Hepatocyte (in vitro differentiated cells): ENCODE data around the gene TTLL4. TPM values are rescaled to one million over a fixed set of nuclear protein-coding genes. Genes with fewer than 3 reads are reported as not detected.

ENCODE experiments used
- DNase-seq: peaks from one replicate; pipeline ENCODE4 v3.0.0-alpha.2; 2016; ENCODE audit warnings: low spot score
- H2AFZ ChIP-seq: fragments of 200-600 bp; sonication (generic); 2 replicates; pipeline ENCODE4 v1.6.0; 2016; ENCODE audit warnings: antibody characterized with exemption, mild to moderate bottlenecking
- H3K27ac ChIP-seq: fragments of 200-600 bp; sonication (generic); 2 replicates; pipeline ENCODE4 v1.5.1; 2016; ENCODE audit warnings: mild to moderate bottlenecking
- H3K27me3 ChIP-seq: fragments of 200-600 bp; sonication (generic); 2 replicates; pipeline ENCODE4 v1.6.1; 2016
- H3K36me3 ChIP-seq: fragments of 200-600 bp; sonication (generic); replicated peaks from 2 replicates; pipeline ENCODE4 v1.5.1; 2016; ENCODE audit warnings: low read depth; ENCODE audit not compliant: insufficient read depth
- H3K4me1 ChIP-seq: fragments of 200-600 bp; sonication (generic); 2 replicates; pipeline ENCODE4 v1.5.1; 2016; ENCODE audit warnings: mild to moderate bottlenecking, moderate library complexity; ENCODE audit not compliant: insufficient read depth
- H3K4me2 ChIP-seq: fragments of 200-600 bp; sonication (generic); 2 replicates; pipeline ENCODE4 v1.6.0; 2016
- H3K4me3 ChIP-seq: fragments of 200-600 bp; sonication (generic); 2 replicates; pipeline ENCODE4 v1.5.1; 2016; ENCODE audit warnings: mild to moderate bottlenecking
- H3K79me2 ChIP-seq: fragments of 200-600 bp; sonication (generic); 2 replicates; pipeline ENCODE4 v1.6.0; 2017; ENCODE audit warnings: mild to moderate bottlenecking
- H3K9me2 ChIP-seq: fragments of 200-600 bp; sonication (generic); replicated peaks from 2 replicates; pipeline ENCODE4 v1.6.0; 2017; ENCODE audit warnings: mild to moderate bottlenecking; ENCODE audit not compliant: insufficient read depth
- H3K9me3 ChIP-seq: fragments of 200-600 bp; sonication (generic); 2 replicates; pipeline ENCODE4 v1.5.1; 2016; ENCODE audit warnings: low read depth, mild to moderate bottlenecking
- H4K20me1 ChIP-seq: fragments of 200-600 bp; sonication (generic); 2 replicates; pipeline ENCODE4 v1.6.0; 2016; ENCODE audit warnings: mild to moderate bottlenecking; ENCODE audit not compliant: insufficient read depth, poor library complexity, severe bottlenecking
- CTCF ChIP-seq: fragments of 200-600 bp; sonication (generic); IDR thresholded peaks from 2 replicates; pipeline ENCODE4 v1.5.1; 2016; ENCODE audit warnings: antibody characterized with exemption, mild to moderate bottlenecking; ENCODE audit not compliant: poor library complexity
- EZH2 ChIP-seq: fragments of 200-600 bp; sonication (generic); IDR thresholded peaks from 2 replicates; pipeline ENCODE4 v1.6.1; 2016; ENCODE audit warnings: antibody characterized with exemption, mild to moderate bottlenecking, borderline replicate concordance
- EZH2phosphoT487 ChIP-seq: fragments of 200-600 bp; sonication (generic); IDR thresholded peaks from one replicate; pipeline ENCODE4 v1.6.1; 2018; ENCODE audit warnings: antibody characterized with exemption, mild to moderate bottlenecking, low read depth, moderate library complexity; ENCODE audit not compliant: unreplicated experiment, severe bottlenecking
- WGBS: methylation state at CpG from one replicate; pipeline ENCODE4 v1.1.6; 2016; ENCODE audit warnings: low lambda C conversion rate; ENCODE audit errors: missing lambda C conversion rate; 5-methylcytosine and 5-hydroxymethylcytosine counted together
- polyA plus RNA-seq: library from polyadenylated mRNA; unstranded; fragments of >200 nt; fragmentation: Nextera tagmentation; extraction: Ambion mirVana; gene quantifications from 2 replicates; pipeline ENCODE4 v1.2.1, GENCODE V29; 2016
- total RNA-seq: library from RNA; depleted of rRNA; stranded (reverse); fragments of >200 nt; gene quantifications from 2 replicates; pipeline ENCODE4 v1.2.3, GENCODE V29; 2014

The TTLL4 gene
- total and polyA plus RNA-seq, 2 experiments from 2014 or later: 18.2 to 23.7 TPM

GRCh38 chr2:218663901-218664300, 46.7 kb upstream of the TTLL4 start:
- Histone ChIP-seq H3K9me3 (no peaks in the 10 kb centered on the region), H3K27ac (no peak overlapping the region), H3K4me1 (peaks cover 4% of the 10 kb centered on the region), H2AFZ (no peak overlapping the region), H3K27me3 (no peaks in the 10 kb centered on the region), H3K36me3 (no peaks in the 10 kb centered on the region), H3K4me2 (no peak overlapping the region), H4K20me1 (no peaks in the 10 kb centered on the region), H3K79me2 (peaks cover 7% of the 10 kb centered on the region), H3K4me3 (no peak overlapping the region), H3K9me2 (no peaks in the 10 kb centered on the region)
- no peak for DNase-seq
- TF ChIP-seq EZH2phosphoT487: no peak
- TF ChIP-seq CTCF: no peak
- TF ChIP-seq EZH2: no peak
- 96% methylated on average over 15 of the region's 15 CpGs for WGBS

GRCh38 chr2:218664653-218665052, 46.0 kb upstream of the TTLL4 start:
- Histone ChIP-seq H2AFZ (no peak overlapping the region), H4K20me1 (no peaks in the 10 kb centered on the region), H3K79me2 (peaks cover 15% of the 10 kb centered on the region), H3K4me1 (peaks cover 4% of the 10 kb centered on the region), H3K9me2 (no peaks in the 10 kb centered on the region), H3K4me3 (no peak overlapping the region), H3K27me3 (no peaks in the 10 kb centered on the region), H3K9me3 (no peaks in the 10 kb centered on the region), H3K36me3 (no peaks in the 10 kb centered on the region), H3K27ac (no peak overlapping the region), H3K4me2 (no peak overlapping the region)
- WGBS: 98% methylated on average over 7 of the region's 7 CpGs
- no peak for TF ChIP-seq EZH2phosphoT487
- no peak for TF ChIP-seq CTCF
- TF ChIP-seq EZH2: no peak
- DNase-seq: no peak

- no peaks in the 10 kb centered on the region for H3K27me3 ChIP-seq
- peak overlapping the region; percentile 91 for H3K27ac ChIP-seq
- peak overlapping the region; percentile 81 for H3K4me2 ChIP-seq
- H3K36me3 ChIP-seq: no peaks in the 10 kb centered on the region
- WGBS: 45% methylated on average over 12 of the region's 12 CpGs
- H3K9me3 ChIP-seq: no peaks in the 10 kb centered on the region
- H3K4me3 ChIP-seq: peak overlapping the region; percentile 42
- TF ChIP-seq EZH2phosphoT487: no peak
- TF ChIP-seq EZH2: no peak
- no peak for TF ChIP-seq CTCF
- peak overlapping the region; percentile 61 for H2AFZ ChIP-seq
- H4K20me1 ChIP-seq: no peaks in the 10 kb centered on the region
- peaks cover 27% of the 10 kb centered on the region for H3K79me2 ChIP-seq
- DNase-seq: peak; percentile 50
- H3K9me2 ChIP-seq: no peaks in the 10 kb centered on the region
- H3K4me1 ChIP-seq: peaks cover 8% of the 10 kb centered on the region
Observed at GRCh38 chr2:218671097-218671653, 39.5 kb upstream of the TTLL4 start.
